22Rv1 (cell line): ENCODE measurements around the gene OR9Q1.

Source experiments
- ZFX ChIP-seq: fragments of 450-650 bp; IDR thresholded peaks from 2 replicates; pipeline ENCODE4 v1.6.1; 2017; ENCODE audit warnings: antibody characterized with exemption, borderline replicate concordance
- TF ChIP-seq, protein P1 (sequence below): fragments of 450-650 bp; IDR thresholded peaks from 2 replicates; pipeline ENCODE4 v1.5.1; 2017; ENCODE audit warnings: mild to moderate bottlenecking

DNA sequence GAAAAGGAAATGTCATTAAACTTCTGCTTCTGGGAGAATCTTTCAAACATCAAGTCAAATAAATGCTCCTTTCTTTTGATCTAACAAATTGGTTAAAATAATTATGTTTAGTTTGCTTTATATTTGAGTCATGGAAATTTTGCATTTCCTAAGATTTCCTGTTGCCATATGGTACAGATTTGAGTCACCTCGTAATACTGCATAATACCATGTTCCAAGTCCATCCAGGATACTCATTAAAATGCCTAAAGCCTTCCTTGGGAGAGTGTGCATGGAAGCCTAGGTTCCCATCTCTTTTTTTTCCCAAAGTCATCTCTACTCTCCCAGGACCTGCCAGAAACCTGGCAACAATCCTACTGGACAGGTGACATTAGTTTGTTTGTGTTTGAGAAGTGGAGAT is 97.4 kb downstream of the OR9Q1 start:
- TF ChIP-seq, protein P1, sequence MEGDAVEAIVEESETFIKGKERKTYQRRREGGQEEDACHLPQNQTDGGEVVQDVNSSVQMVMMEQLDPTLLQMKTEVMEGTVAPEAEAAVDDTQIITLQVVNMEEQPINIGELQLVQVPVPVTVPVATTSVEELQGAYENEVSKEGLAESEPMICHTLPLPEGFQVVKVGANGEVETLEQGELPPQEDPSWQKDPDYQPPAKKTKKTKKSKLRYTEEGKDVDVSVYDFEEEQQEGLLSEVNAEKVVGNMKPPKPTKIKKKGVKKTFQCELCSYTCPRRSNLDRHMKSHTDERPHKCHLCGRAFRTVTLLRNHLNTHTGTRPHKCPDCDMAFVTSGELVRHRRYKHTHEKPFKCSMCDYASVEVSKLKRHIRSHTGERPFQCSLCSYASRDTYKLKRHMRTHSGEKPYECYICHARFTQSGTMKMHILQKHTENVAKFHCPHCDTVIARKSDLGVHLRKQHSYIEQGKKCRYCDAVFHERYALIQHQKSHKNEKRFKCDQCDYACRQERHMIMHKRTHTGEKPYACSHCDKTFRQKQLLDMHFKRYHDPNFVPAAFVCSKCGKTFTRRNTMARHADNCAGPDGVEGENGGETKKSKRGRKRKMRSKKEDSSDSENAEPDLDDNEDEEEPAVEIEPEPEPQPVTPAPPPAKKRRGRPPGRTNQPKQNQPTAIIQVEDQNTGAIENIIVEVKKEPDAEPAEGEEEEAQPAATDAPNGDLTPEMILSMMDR = no peak
- TF ChIP-seq ZFX = no peak
